Measurements from ENCODE around the gene ADARB1.

- no peak for TF ChIP-seq CTCF (IDR thresholded peaks at IDR 0.05)
- no peak for TF ChIP-seq POLR2A (IDR thresholded peaks at IDR 0.05)
These were observed 169.2 kb downstream of the ADARB1 start for GRCh38 chr21:45243603-45244002.
